T-helper 17 cell (primary cell): ENCODE data around the gene CCDC93. TPM values are rescaled to one million over a fixed set of nuclear protein-coding genes. Genes with fewer than 3 reads are reported as not detected.
"Not testable (repeated sequence)": the region's sequence is repeated elsewhere in the genome, so short reads cannot be mapped to it uniquely, and the experiment has no call there.

Source experiments
- ATAC-seq: fragments of 150-1000 bp; cut with Tn5 transposase; 2 replicates; pipeline ENCODE4 v1.10.0; 2021; ENCODE audit warnings: mild to moderate bottlenecking, moderate library complexity
- DNase-seq, 3 donors: peaks; one replicate each; pipeline versions ENCODE4 v3.0.0 to v3.0.0-alpha.2; 2020 to 2021
- H3K9me3 ChIP-seq: one replicate; pipeline ENCODE4 v1.7.0; 2013; ENCODE audit warnings: low read length, mild to moderate bottlenecking; ENCODE audit not compliant: control insufficient read depth, poor library complexity, severe bottlenecking
- H3K27ac Mint-ChIP-seq: one replicate; pipeline ENCODE4 v1.8.0; 2022; ENCODE audit warnings: mild to moderate bottlenecking, moderate library complexity, mixed read lengths
- H3K27me3 Mint-ChIP-seq: one replicate; pipeline ENCODE4 v1.8.0; 2022; ENCODE audit warnings: mixed read lengths
- H3K36me3 Mint-ChIP-seq: one replicate; pipeline ENCODE4 v1.8.0; 2022; ENCODE audit warnings: low read depth, mixed read lengths
- H3K4me1 Mint-ChIP-seq: one replicate; pipeline ENCODE4 v1.8.0; 2022; ENCODE audit warnings: mild to moderate bottlenecking, mixed read lengths
- H3K4me3 Mint-ChIP-seq: one replicate; pipeline ENCODE4 v1.8.0; 2022; ENCODE audit warnings: mild to moderate bottlenecking, moderate library complexity, mixed read lengths
- total RNA-seq, 4 donors: library from RNA in 2 of 4; stranded (reverse) in 2 of 4; gene quantifications; one replicate each; pipeline ENCODE4 v1.2.3 and lab custom pipeline; 2022 to 2026

The CCDC93 gene
- total RNA-seq, 2 donors from 2014 or later = 51.6 to 58.2 TPM

DNA sequence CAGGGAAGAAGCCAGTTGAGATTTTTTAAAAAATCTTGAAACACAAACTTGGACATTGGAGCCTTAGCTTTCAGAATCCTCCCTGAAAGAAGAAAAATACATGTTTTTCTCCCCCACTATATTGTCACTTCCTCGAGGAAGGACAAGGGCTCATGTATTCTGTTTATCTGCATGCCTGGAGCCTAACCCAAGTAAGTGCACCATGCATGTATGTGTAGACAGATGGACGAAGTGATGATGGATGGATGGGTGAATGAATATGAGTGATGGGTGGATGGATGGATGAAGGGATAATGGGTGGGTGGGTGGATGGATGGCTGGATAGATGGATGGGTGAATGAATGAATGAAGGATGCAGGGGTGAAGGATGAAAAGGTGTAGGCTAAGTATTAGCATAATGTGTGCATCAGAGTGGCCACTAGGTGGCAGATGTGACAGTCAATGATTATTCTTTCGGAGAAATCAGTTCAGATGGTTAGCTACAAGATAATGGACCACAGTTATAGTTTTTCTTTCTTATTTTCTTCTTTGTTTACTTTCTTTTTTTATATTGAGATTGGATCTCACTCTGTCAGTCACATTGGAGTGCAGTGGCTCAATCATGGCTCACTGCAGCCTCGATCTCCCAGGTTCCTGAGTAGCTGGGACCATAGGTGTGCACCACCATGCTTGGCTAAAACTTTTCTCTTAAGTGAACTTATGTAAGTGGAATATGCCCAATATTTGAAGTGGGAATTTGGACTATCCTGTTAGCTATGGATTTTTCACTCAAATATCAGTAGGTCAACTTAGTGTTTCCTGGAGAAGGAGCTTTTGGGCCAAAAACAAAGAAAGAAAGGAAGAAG lies 18.5 kb upstream of the CCDC93 start:
- peak in 1 of 3 donors; percentile 12 for DNase-seq
- no peaks in the 10 kb centered on the region for H3K9me3 ChIP-seq
- Mint-ChIP-seq H3K27ac (no peak overlapping the region), H3K4me1 (peaks cover 4% of the 10 kb centered on the region), H3K4me3 (no peak overlapping the region), H3K36me3 (peaks cover 4% of the 10 kb centered on the region), H3K27me3 (peaks cover 69% of the 10 kb centered on the region)
- ATAC-seq = peak; percentile 81

DNA sequence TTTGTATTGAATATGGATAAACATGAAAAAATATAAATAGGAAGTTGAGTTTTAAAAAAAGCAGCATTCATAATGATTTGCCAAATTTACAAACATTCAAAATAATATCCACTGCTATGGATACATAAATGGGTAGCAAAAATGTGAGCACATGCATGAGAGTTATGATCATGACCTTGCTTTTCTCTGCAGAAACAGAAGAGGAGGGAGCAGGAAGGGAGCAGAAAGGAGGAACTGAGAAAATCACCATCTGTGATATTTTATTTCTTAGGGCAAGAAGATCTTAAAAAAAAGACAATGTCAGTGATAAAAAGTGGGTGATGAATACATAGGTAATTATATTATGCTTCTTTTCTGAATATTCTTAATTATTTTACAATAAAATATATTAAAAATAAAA lies 17.7 kb upstream of the CCDC93 start:
- peaks cover 74% of the 10 kb centered on the region for H3K27me3 Mint-ChIP-seq
- H3K9me3 ChIP-seq = no peaks in the 10 kb centered on the region
- ATAC-seq = no peak
- H3K4me1 Mint-ChIP-seq = peaks cover 4% of the 10 kb centered on the region
- no peak for DNase-seq
- no peak overlapping the region for H3K4me3 Mint-ChIP-seq
- peaks cover 4% of the 10 kb centered on the region for H3K36me3 Mint-ChIP-seq
- no peak overlapping the region for H3K27ac Mint-ChIP-seq

DNA sequence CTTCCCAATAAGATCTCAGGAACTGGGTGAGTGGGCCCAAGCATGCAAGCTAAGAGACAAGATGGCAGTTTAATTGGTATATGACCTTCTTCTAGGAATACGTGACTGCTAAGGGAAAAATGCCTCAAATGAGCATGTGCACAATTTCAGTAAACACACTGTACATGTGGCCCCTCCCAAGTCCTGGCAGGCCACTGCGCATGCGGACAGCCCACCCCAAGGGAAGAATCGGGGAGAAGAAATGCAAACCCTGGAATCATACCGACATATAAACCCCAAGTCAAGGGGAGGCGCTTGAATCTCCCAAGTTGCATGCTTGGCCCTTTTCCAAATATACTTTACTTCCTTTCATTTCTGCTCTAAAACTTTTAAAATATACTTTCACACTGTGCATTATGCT lies 15.2 kb upstream of the CCDC93 start:
- H3K36me3 Mint-ChIP-seq = peaks cover 2% of the 10 kb centered on the region
- H3K27me3 Mint-ChIP-seq = peaks cover 78% of the 10 kb centered on the region
- peaks cover 4% of the 10 kb centered on the region for H3K4me1 Mint-ChIP-seq
- DNase-seq = no peak
- H3K4me3 Mint-ChIP-seq = no peak overlapping the region
- H3K27ac Mint-ChIP-seq = no peak overlapping the region
- ATAC-seq = no peak
- no peaks in the 10 kb centered on the region for H3K9me3 ChIP-seq

DNA sequence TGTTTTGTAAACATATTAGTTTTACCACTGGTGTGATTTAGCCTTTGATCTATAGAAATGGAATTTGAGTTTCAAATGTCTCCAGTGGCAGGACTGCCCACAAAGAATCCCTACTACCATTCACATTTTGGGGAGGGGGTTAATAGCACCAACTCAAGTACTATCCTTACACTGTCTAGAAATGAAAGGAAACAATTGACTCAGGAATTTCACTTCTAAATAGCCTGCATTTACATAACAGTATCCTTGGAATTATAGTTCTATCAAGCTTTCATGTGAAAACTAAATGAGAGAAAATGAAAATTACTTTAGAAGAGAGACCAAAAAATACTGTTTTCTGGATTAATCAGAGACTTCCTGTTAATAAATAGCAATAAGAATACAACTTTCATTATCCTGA lies 7.5 kb upstream of the CCDC93 start:
- Mint-ChIP-seq H3K27ac (no peak overlapping the region), H3K27me3 (peaks cover 36% of the 10 kb centered on the region), H3K4me1 (peaks cover 3% of the 10 kb centered on the region), H3K36me3 (no peaks in the 10 kb centered on the region), H3K4me3 (no peak overlapping the region)
- ATAC-seq = no peak
- DNase-seq = no peak
- no peaks in the 10 kb centered on the region for H3K9me3 ChIP-seq

DNA sequence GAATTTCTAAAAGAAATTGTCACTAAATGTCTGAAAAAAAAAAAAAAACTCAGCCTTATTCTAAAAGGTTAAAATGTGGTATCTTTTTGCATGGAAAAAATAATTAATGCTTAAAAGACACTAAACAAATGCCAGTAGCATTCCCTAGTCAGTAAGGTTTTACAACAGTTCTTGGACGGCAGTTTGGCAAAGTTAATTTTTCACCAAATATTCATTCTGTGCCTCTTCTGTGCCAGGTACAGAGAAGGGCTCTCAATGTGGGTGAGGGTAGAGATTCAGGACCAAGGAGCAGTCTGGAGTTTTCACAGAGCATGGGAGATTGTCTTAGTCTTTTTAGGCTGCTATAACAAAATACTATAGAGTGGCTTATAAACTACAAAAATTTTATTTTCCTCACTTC lies 6.0 kb upstream of the CCDC93 start:
- Mint-ChIP-seq H3K27me3 (peaks cover 32% of the 10 kb centered on the region), H3K4me3 (no peak overlapping the region), H3K27ac (no peak overlapping the region), H3K36me3 (no peaks in the 10 kb centered on the region), H3K4me1 (peaks cover 4% of the 10 kb centered on the region)
- H3K9me3 ChIP-seq = no peaks in the 10 kb centered on the region
- DNase-seq = no peak
- no peak for ATAC-seq

DNA sequence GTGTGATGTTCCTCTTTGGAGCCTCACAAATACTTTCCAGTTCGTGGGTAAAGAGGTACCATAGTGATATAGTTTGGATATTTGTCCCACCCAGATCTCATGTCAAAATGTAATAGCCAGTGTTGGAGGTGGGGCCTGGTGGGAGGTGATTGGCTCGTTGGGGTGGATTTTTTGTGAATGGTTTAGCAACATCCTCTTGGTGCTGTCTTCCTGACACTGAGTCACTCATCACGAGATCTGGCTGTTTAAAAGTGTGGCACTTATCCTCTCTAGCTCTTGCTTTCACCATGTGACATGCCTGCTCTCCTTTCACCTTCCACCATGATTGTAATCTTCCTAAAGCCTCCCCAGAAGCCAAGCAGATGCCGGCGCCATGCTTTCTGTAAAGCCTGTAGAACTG lies 3.0 kb upstream of the CCDC93 start:
- DNase-seq (no peak), ATAC-seq (no peak)
- no peaks in the 10 kb centered on the region for H3K36me3 Mint-ChIP-seq
- H3K27me3 Mint-ChIP-seq = peaks cover 27% of the 10 kb centered on the region
- no peak overlapping the region for H3K4me3 Mint-ChIP-seq
- H3K9me3 ChIP-seq = no peaks in the 10 kb centered on the region
- peaks cover 19% of the 10 kb centered on the region for H3K4me1 Mint-ChIP-seq
- no peak overlapping the region for H3K27ac Mint-ChIP-seq

DNA sequence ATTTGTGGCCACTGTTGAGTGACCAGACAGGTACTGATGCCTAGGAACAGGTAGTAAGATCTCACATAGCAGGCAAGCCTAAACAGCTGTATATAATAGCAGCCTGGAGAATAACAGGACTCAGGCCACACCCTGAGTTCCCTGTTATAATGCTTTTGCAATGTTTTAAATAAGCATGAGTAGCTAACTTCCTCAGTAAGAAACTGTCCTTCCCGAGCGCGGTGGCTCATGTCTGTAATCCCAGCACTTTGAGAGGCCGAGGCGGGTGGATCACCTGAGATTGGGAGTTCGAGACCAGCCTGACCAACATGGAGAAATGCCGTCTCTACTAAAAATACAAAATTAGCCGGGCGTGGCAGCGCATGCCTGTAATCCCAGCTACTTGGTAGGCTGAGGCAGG lies 1.9 kb upstream of the CCDC93 start:
- DNase-seq, H3K36me3 Mint-ChIP-seq: not testable (repeated sequence)

DNA sequence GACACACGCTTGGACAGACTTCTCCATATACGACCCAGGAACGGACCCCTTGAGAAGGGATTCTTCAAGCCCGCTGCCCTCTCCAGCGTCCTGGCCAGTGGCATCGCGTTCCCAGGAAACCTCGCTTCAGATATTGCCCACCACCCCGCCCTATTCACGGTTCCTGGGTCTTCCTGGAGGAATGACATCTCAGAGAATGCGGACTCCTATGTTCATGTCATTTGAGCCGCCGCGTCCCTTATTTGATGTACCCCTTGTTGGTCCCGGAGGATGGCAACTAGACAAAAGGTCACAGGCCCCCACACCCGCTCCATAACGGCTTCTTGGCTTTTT lies 588 bp upstream of the CCDC93 start:
- DNase-seq (no peak), ATAC-seq (no peak)
- peak overlapping the region; percentile 87 for H3K27ac Mint-ChIP-seq
- H3K4me1 Mint-ChIP-seq = peaks cover 36% of the 10 kb centered on the region
- H3K36me3 Mint-ChIP-seq = no peaks in the 10 kb centered on the region
- H3K27me3 Mint-ChIP-seq = peaks cover 12% of the 10 kb centered on the region
- peak overlapping the region; percentile 94 for H3K4me3 Mint-ChIP-seq
- no peaks in the 10 kb centered on the region for H3K9me3 ChIP-seq

More for the DNA sequence above, 1.9 kb upstream of the CCDC93 start:
- peaks cover 25% of the 10 kb centered on the region for H3K4me1 Mint-ChIP-seq
- H3K4me3 Mint-ChIP-seq, ATAC-seq, H3K9me3 ChIP-seq: not testable (repeated sequence)
- H3K27ac Mint-ChIP-seq = peak overlapping the region; percentile 43
- peaks cover 22% of the 10 kb centered on the region for H3K27me3 Mint-ChIP-seq

DNA sequence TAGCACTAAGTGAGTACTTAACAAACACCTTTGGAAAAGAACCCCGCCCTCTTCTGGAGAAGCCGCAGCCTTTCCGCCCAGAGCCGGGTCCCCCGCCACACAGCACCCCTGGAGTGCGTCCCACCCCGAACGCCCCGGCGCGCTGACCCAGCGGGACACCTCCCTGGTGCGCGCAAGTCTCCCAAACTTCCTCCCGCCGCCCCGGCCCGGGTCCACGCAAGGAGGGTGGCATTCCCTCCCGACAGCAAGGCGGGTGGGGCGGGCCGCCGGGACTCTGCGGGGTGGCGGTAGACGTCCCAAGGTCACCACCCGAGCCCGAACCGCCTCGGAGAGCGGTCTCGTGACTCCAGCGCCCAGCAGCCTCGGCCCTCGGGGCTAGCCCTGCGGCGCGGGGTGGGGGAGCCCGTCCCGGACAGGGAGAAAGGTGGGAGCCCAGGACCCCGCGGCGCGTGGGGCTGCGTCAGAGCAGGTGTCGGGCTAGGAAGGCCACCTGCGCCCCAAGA lies 598 bp downstream of the CCDC93 start:
- H3K36me3 Mint-ChIP-seq = no peaks in the 10 kb centered on the region
- peak; percentile 14 to 27 (median 17) for DNase-seq
- H3K27me3 Mint-ChIP-seq = peaks cover 12% of the 10 kb centered on the region
- H3K27ac Mint-ChIP-seq = peak overlapping the region; percentile 87
- peak overlapping the region; percentile 94 for H3K4me3 Mint-ChIP-seq
- peak; percentile 29 for ATAC-seq
- peaks cover 37% of the 10 kb centered on the region for H3K4me1 Mint-ChIP-seq
- H3K9me3 ChIP-seq = no peaks in the 10 kb centered on the region

DNA sequence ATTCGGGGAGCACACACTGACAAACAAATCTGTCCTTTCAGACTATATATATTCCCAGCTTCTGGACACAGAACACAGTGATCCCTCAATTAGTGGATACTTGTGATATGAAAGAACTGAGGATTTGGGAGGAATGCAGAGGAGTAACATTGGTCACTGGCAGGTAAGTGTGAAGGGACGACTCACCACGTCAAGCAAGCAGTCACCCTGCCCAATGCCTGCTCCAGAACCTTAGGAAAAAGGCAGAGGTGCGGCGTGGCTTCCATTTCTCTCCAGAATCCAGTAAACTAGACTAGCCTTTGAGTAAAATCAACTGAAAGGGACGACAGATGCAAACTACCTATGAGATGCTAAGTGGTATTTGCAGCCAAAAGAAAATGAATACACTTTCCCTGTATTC lies 1.1 kb downstream of the CCDC93 start:
- ATAC-seq = no peak
- no peak for DNase-seq
- no peaks in the 10 kb centered on the region for H3K36me3 Mint-ChIP-seq
- H3K4me1 Mint-ChIP-seq = peaks cover 37% of the 10 kb centered on the region
- H3K27me3 Mint-ChIP-seq = peaks cover 9% of the 10 kb centered on the region
- H3K27ac Mint-ChIP-seq = peak overlapping the region; percentile 87
- peak overlapping the region; percentile 94 for H3K4me3 Mint-ChIP-seq
- H3K9me3 ChIP-seq = no peaks in the 10 kb centered on the region

DNA sequence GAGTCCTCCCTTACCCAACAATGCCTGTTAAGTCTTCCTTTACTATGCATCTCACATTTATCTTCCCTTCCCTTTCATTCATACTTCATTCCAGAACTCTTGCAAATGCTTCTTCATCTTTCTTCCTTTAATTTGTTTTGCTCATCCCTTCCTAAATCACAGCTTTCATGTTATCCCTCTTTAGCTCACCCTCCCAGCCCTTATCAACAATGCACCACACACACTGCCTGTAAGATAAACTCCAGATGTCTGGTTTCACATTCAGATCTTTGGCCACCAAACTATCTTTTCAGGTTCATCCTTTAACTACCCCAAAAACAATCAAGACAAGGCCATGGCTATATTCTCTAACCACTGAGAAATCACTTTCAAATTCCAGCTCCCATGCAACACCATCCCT lies 3.4 kb downstream of the CCDC93 start:
- ATAC-seq (no peak), DNase-seq (no peak)
- H3K9me3 ChIP-seq = no peaks in the 10 kb centered on the region
- peak overlapping the region; percentile 93 for H3K27ac Mint-ChIP-seq
- H3K4me3 Mint-ChIP-seq = peak overlapping the region; percentile 53
- no peaks in the 10 kb centered on the region for H3K36me3 Mint-ChIP-seq
- H3K4me1 Mint-ChIP-seq = peaks cover 41% of the 10 kb centered on the region
- H3K27me3 Mint-ChIP-seq = no peaks in the 10 kb centered on the region

DNA sequence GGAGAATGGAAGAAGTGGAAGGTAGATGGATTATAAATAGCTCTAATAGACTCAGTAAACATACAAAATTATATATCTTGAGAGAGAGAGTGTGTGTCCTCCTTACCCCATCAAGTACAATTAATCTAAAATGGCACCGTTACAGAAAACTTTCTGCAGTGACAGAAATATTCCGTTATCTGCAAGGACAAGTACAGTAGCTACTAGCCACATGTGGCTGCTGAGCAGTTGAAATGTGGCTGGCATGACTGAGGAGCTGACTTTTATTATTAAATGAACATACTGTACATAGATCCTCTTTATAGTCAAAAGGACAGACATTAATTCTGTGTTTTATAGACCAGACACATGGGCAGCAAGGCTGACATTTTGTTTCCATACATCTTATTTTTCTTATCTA lies 7.0 kb downstream of the CCDC93 start:
- Mint-ChIP-seq H3K36me3 (peaks cover 4% of the 10 kb centered on the region), H3K27me3 (no peaks in the 10 kb centered on the region), H3K4me3 (no peak overlapping the region), H3K27ac (no peak overlapping the region), H3K4me1 (peaks cover 31% of the 10 kb centered on the region)
- ATAC-seq (no peak), DNase-seq (no peak)
- no peaks in the 10 kb centered on the region for H3K9me3 ChIP-seq

DNA sequence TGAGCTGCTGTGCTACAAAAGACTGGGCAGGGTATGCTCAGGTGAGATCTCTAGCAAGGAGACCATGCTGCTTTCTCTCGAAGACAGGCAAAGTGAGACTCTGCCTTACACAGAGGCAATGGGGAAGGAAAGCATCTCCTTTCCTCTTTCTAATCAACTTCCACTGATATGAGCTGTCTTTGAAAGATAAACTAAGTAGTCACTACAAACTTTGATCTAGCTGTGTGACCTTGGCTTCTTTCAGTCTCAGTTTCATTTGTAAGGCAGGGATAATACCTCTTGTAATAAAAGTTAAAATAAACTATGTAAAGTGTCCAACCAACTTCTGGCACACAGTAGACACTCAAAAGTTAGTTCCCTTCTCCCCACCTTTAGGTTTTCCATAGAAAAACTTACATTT lies 7.5 kb downstream of the CCDC93 start:
- H3K4me3 Mint-ChIP-seq = no peak overlapping the region
- no peaks in the 10 kb centered on the region for H3K9me3 ChIP-seq
- H3K27ac Mint-ChIP-seq = peak overlapping the region; percentile 77
- H3K36me3 Mint-ChIP-seq = peaks cover 4% of the 10 kb centered on the region
- no peaks in the 10 kb centered on the region for H3K27me3 Mint-ChIP-seq
- no peak for DNase-seq
- H3K4me1 Mint-ChIP-seq = peaks cover 26% of the 10 kb centered on the region
- no peak for ATAC-seq

DNA sequence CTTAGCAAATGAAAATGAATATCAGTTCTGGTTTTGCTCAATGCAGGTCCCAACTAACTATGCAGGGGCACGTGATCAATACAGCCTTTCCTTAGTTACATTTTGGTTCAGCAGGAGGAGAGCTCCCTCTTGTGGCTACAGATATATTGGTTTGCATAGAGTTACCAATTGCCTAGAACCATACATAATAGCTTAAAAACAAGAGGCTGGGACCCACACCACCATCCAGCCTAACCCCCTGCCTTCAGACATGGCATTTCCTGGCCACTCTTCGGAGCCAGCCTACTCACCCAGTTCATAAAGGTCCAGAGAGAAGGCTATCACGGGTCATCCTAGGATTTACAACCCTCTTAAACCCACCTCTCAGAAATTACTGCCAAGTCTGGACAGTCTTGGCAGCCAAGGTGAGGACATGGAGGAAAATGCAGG lies 10.5 kb downstream of the CCDC93 start:
- H3K4me3 Mint-ChIP-seq = no peak overlapping the region
- H3K36me3 Mint-ChIP-seq = peaks cover 9% of the 10 kb centered on the region
- peaks cover 19% of the 10 kb centered on the region for H3K4me1 Mint-ChIP-seq
- ATAC-seq (peak; percentile 98), DNase-seq (peak in 1 of 3 donors; percentile 35)
- H3K9me3 ChIP-seq = no peaks in the 10 kb centered on the region
- H3K27me3 Mint-ChIP-seq = no peaks in the 10 kb centered on the region
- H3K27ac Mint-ChIP-seq = peak overlapping the region; percentile 78
